B cell (primary cell): ENCODE results near the gene OR2F1. TPM values are rescaled to one million over a fixed set of nuclear protein-coding genes. Genes with fewer than 3 reads are reported as not detected.

Experiments
- ATAC-seq: fragments of 200-7000 bp; cut with Tn5 transposase; one replicate; pipeline ENCODE4 v1.10.0; 2021; ENCODE audit warnings: low read depth, mild to moderate bottlenecking, moderate number of reproducible peaks, moderate library complexity
- CTCF ChIA-PET: fragments of 350-600 bp; sonication (Branson Sonifier 250); formaldehyde crosslinking; loops from one replicate; lab custom pipeline; 2021; ENCODE audit warnings: antibody characterized with exemption, inconsistent platforms; lab: Charles Lee
- POLR2A ChIA-PET: fragments of 350-600 bp; sonication (Branson Sonifier 250); formaldehyde crosslinking; loops from one replicate; lab custom pipeline; 2021; ENCODE audit warnings: antibody characterized with exemption; lab: Charles Lee
- DNase-seq: peaks from one replicate; pipeline ENCODE4 v3.0.0; 2013
- H2AFZ ChIP-seq: 2 replicates; pipeline ENCODE4 v1.6.1; 2012; ENCODE audit warnings: mild to moderate bottlenecking, low read depth, low read length; ENCODE audit not compliant: insufficient read depth, poor library complexity, severe bottlenecking
- H3K27ac ChIP-seq, 2 donors: 1 replicate in 1 of 2; 2 replicates in 1 of 2; pipeline ENCODE4 v1.5.1; 2012 to 2013; ENCODE audit warnings: low read length in 2 of 2, mild to moderate bottlenecking in 2 of 2, moderate library complexity in 1 of 2
- H3K27me3 ChIP-seq, 4 experiments: fragments of 200-600 bp in 1 of 4; sonication (generic) in 1 of 4; replicated peaks in 1 of 4; 1 replicate in 2 of 4; 2 replicates in 2 of 4; pipeline versions ENCODE4 v1.6.1 to v1.7.0; 2013 to 2016; ENCODE audit warnings: low read length in 3 of 4, mild to moderate bottlenecking in 2 of 4, mixed read lengths in 1 of 4, moderate library complexity in 1 of 4; ENCODE audit not compliant: insufficient read depth in 4 of 4, control insufficient read depth in 3 of 4; ENCODE audit errors: control extremely low read depth in 1 of 4
- H3K36me3 ChIP-seq, 2 experiments: replicated peaks in 1 of 2; 1 replicate in 1 of 2; 2 replicates in 1 of 2; pipeline versions ENCODE4 v1.6.1 to v1.7.1; 2013; ENCODE audit warnings: low read length in 1 of 2; ENCODE audit not compliant: insufficient read depth in 2 of 2, control insufficient read depth in 1 of 2; ENCODE audit errors: control extremely low read depth in 1 of 2, extremely low read depth in 1 of 2
- H3K4me1 ChIP-seq, 2 donors: fragments of 200-600 bp in 1 of 2; sonication (generic) in 1 of 2; 1 replicate in 1 of 2; 2 replicates in 1 of 2; pipeline versions ENCODE4 v1.5.1 to v1.6.1; 2013 to 2017; ENCODE audit warnings: low read length in 2 of 2; ENCODE audit not compliant: control insufficient read depth in 2 of 2, insufficient read depth in 2 of 2
- H3K4me2 ChIP-seq: replicated peaks from 2 replicates; pipeline ENCODE3; 2012; ENCODE audit warnings: mild to moderate bottlenecking, low read depth, low read length; ENCODE audit not compliant: poor library complexity, severe bottlenecking
- H3K4me3 ChIP-seq, 5 experiments: fragments of 200-600 bp in 1 of 5; sonication (generic) in 1 of 5; 1 replicate in 3 of 5; 2 replicates in 2 of 5; pipeline versions ENCODE4 v1.5.1 to v1.7.0; 2011 to 2016; ENCODE audit warnings: low read length in 4 of 5, mild to moderate bottlenecking in 4 of 5, low read depth in 2 of 5, control low read depth in 1 of 5, moderate library complexity in 1 of 5; ENCODE audit not compliant: insufficient read depth in 1 of 5; ENCODE audit errors: control extremely low read depth in 1 of 5, extremely low read depth in 1 of 5
- H3K79me2 ChIP-seq: fragments of 200-600 bp; sonication (generic); one replicate; pipeline ENCODE4 v1.6.0; 2016; ENCODE audit warnings: low read length; ENCODE audit not compliant: control insufficient read depth, insufficient read depth
- H3K9ac ChIP-seq: fragments of 200-600 bp; sonication (generic); 2 replicates; pipeline ENCODE4 v1.6.1; 2017; ENCODE audit warnings: mild to moderate bottlenecking, low read length, moderate library complexity
- H3K9me3 ChIP-seq, 3 donors: one replicate each; pipeline versions ENCODE4 v1.6.1 to v1.7.1; 2013; ENCODE audit warnings: low read length in 2 of 3; ENCODE audit not compliant: control insufficient read depth in 2 of 3, insufficient read depth in 1 of 3; ENCODE audit errors: control extremely low read depth in 1 of 3
- H4K20me1 ChIP-seq: 2 replicates; pipeline ENCODE4 v1.6.0; 2012; ENCODE audit warnings: mild to moderate bottlenecking, low read length; ENCODE audit not compliant: insufficient read depth, control insufficient read depth, poor library complexity, severe bottlenecking
- H3K27ac Mint-ChIP-seq: one replicate; pipeline ENCODE4 v1.8.0; 2021; ENCODE audit warnings: mixed read lengths
- H3K27me3 Mint-ChIP-seq: one replicate; pipeline ENCODE4 v1.8.0; 2021; ENCODE audit warnings: mixed read lengths
- H3K4me1 Mint-ChIP-seq: one replicate; pipeline ENCODE4 v1.8.0; 2021; ENCODE audit warnings: mixed read lengths
- H3K4me3 Mint-ChIP-seq: one replicate; pipeline ENCODE4 v1.8.0; 2021; ENCODE audit warnings: mixed read lengths
- H3K9me3 Mint-ChIP-seq: one replicate; pipeline ENCODE4 v1.8.0; 2022; ENCODE audit warnings: mixed read lengths; ENCODE audit not compliant: insufficient read depth
- EZH2 ChIP-seq: IDR thresholded peaks from 2 replicates; pipeline ENCODE4 v1.6.1; 2012; ENCODE audit warnings: borderline replicate concordance, low read depth, mild to moderate bottlenecking, moderate library complexity, low read length; ENCODE audit not compliant: insufficient read depth, poor library complexity, severe bottlenecking
- WGBS: methylation state at CpG from one replicate; pipeline ENCODE4 v1.1.5; 2013; ENCODE audit warnings: missing lambda C conversion rate; ENCODE audit not compliant: insufficient coverage; 5-methylcytosine and 5-hydroxymethylcytosine counted together
- intact Hi-C: fragments of 100-400 bp; cut with micrococcal nuclease; formaldehyde crosslinking; loops from one replicate; pipeline ENCODE4 v1.10.0; 2022
- polyA plus RNA-seq: library from polyadenylated mRNA; depleted of rRNA; stranded (reverse); fragments of >200 nt; gene quantifications from 2 replicates; pipeline ENCODE4 v1.2.3, GENCODE V29; 2012
- total RNA-seq, 2 donors: library from RNA; stranded (reverse); fragments of 120-200 nt in 1 of 2; gene quantifications; 1 replicate in 1 of 2; 2 replicates in 1 of 2; pipeline versions ENCODE4 v1.2.3 to v1.2.4, GENCODE V29; 2013 to 2022
- TF ChIP-seq, protein P1 (sequence below): fragments of 200-600 bp; IDR thresholded peaks from one replicate; pipeline ENCODE4 v1.8.0; 2022; ENCODE audit warnings: antibody characterized with exemption, mild to moderate bottlenecking

OR2F1 gene
- total and polyA plus RNA-seq, 2 donors (not counting 1 experiment from before 2014, with no cell fraction given) = not detected

DNA sequence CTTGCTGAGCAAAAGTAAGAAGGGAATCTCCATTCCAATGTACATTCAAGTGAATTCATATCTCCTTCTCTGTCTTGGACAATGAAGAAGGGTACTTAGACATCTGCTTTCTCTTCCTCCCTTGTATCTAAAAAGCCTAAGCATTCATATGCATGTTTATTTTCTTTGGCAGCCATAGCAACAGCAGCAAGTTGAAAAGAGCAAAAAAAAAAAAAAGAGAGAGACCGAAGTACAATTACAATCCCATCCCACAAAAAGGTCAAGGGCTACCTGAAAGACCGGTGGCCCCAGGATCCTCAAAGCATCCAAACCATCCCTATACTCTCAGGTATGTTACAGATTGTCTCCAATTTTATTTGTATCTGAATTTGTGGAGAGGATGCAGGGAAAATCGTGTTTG lies 4.1 kb downstream of the OR2F1 start:
- Histone ChIP-seq H3K9ac (no peak overlapping the region), H3K27ac (no peak overlapping the region), H3K4me1 (no peaks in the 10 kb centered on the region), H3K79me2 (no peaks in the 10 kb centered on the region), H4K20me1 (no peaks in the 10 kb centered on the region), H2AFZ (no peak overlapping the region), H3K4me2 (no peak overlapping the region), H3K9me3 (no peaks in the 10 kb centered on the region), H3K4me3 (no peak overlapping the region), H3K27me3 (no peaks in the 10 kb centered on the region), H3K36me3 (no peaks in the 10 kb centered on the region)
- no peak for ATAC-seq
- DNase-seq = no peak
- ChIA-PET CTCF (no interaction called here), POLR2A (no interaction called here)
- Mint-ChIP-seq H3K9me3 (no peaks in the 10 kb centered on the region), H3K27me3 (peaks cover 15% of the 10 kb centered on the region), H3K4me3 (no peak overlapping the region), H3K4me1 (no peaks in the 10 kb centered on the region), H3K27ac (no peak overlapping the region)
- no peak for TF ChIP-seq EZH2
- TF ChIP-seq, protein P1, sequence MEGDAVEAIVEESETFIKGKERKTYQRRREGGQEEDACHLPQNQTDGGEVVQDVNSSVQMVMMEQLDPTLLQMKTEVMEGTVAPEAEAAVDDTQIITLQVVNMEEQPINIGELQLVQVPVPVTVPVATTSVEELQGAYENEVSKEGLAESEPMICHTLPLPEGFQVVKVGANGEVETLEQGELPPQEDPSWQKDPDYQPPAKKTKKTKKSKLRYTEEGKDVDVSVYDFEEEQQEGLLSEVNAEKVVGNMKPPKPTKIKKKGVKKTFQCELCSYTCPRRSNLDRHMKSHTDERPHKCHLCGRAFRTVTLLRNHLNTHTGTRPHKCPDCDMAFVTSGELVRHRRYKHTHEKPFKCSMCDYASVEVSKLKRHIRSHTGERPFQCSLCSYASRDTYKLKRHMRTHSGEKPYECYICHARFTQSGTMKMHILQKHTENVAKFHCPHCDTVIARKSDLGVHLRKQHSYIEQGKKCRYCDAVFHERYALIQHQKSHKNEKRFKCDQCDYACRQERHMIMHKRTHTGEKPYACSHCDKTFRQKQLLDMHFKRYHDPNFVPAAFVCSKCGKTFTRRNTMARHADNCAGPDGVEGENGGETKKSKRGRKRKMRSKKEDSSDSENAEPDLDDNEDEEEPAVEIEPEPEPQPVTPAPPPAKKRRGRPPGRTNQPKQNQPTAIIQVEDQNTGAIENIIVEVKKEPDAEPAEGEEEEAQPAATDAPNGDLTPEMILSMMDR = no peak
- intact Hi-C loops = no loop called here
- WGBS = no CpG with 5 or more reads among the region's 3 CpGs

DNA sequence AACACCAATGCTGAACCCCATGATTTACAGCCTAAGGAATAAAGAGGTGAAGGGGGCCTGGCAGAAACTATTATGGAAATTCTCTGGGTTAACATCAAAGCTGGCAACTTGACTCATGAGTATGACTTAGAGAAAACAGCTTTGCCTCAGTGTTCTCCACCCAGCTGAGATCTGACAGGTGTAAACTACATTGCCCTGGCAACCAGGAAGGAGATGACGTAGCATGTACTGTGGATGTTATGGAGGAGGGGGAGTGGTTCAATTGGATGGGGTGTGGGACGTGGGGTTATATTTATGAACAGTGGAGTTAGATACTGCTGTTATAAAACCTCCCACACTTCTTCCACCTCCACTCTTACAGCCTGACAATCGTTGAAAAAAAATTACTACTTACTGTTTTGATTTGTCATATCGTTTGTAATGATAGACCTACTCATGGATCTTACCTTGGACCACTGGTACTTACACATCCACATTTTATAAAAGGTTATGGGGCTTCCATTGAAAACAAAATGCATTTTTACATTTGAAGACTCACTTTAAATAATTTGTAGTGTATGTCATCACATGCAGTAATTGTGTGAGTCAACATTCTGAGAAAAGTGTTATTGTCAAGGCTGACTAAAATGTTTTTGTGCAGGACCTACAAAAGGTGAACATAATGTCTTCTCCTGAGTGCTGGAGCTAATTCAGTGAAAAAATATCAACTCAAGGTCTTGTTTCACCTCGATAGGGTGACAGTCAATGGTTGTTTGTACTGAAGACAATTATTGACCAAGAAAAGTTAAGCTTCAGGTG lies 6.4 kb downstream of the OR2F1 start:
- no peak for ATAC-seq
- Histone ChIP-seq H3K9ac (no peak overlapping the region), H4K20me1 (no peaks in the 10 kb centered on the region), H3K4me3 (no peak overlapping the region), H3K9me3 (no peaks in the 10 kb centered on the region), H3K79me2 (no peaks in the 10 kb centered on the region), H3K27me3 (no peaks in the 10 kb centered on the region), H3K36me3 (no peaks in the 10 kb centered on the region), H2AFZ (no peak overlapping the region), H3K4me2 (no peak overlapping the region), H3K27ac (no peak overlapping the region), H3K4me1 (no peaks in the 10 kb centered on the region)
- intact Hi-C loops = no loop called here
- ChIA-PET POLR2A (no interaction called here), CTCF (no interaction called here)
- WGBS = 67% methylated on average over 1 of the region's 5 CpGs
- no peak overlapping the region for H3K4me3 Mint-ChIP-seq
- H3K27me3 Mint-ChIP-seq = peaks cover 12% of the 10 kb centered on the region
- no peaks in the 10 kb centered on the region for H3K9me3 Mint-ChIP-seq
- TF ChIP-seq EZH2 = no peak
- H3K4me1 Mint-ChIP-seq = no peaks in the 10 kb centered on the region
- no peak for DNase-seq
- H3K27ac Mint-ChIP-seq = no peak overlapping the region
